ENCODE results near the gene MAMLD1. TPM values are rescaled to one million over a fixed set of nuclear protein-coding genes. Genes with fewer than 3 reads are reported as not detected.

Gene MAMLD1
- total and polyA plus RNA-seq, 2 of the 8 experiments (the other 6 are each of a cell fraction or from before 2014, with no cell fraction given): 0.09 to 0.26 TPM

DNA sequence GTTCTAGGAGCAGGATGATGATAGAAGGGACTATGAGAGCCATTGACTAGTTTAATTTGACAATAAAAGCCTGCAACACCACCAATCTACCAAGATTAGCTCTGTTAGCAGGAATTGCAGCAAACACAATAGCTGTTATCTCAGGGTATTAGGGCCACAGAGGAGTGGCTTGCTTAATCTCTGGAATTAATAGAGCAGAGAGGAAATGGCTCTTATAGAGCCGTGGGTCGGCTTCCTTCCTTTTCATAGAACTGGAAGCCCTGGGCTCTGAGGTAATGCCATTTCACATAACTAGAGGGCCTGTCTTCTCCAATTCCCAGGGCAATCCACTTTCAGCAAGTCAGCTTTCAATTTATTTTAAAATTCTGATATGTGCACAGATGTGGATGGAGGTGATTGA lies 83.0 kb downstream of the MAMLD1 start:
- no peak overlapping the region for H4K8ac ChIP-seq (ENCODE audit: extremely low read depth, insufficient read depth, low read length)
- no peak overlapping the region for H3K27ac ChIP-seq (ENCODE audit: low read depth, low read length)
- FAIRE-seq (no peak), DNase-seq (ENCODE audit: low read depth in 1 of 2, low spot score in 2 of 2) (no peak)
- H3K4me3 ChIP-seq (ENCODE audit: extremely low read depth in 1 of 4, insufficient read depth in 2 of 4, low read depth in 3 of 4, low read length in 4 of 4): no peak overlapping the region
- no peak overlapping the region for H3K56ac ChIP-seq (replicated peaks; ENCODE audit: insufficient read length, low read depth, low read length)
- H2BK15ac ChIP-seq (ENCODE audit: low read length): no peak overlapping the region
- no peak overlapping the region for H2BK20ac ChIP-seq (ENCODE audit: low read length)
- no peak overlapping the region for H3K18ac ChIP-seq (ENCODE audit: extremely low read depth, low read length)
- no CpG with 5 or more reads among the region's 2 CpGs for WGBS, 2 experiments (ENCODE audit: extremely low coverage in 1 of 2, insufficient coverage in 1 of 2, insufficient read length in 1 of 2, insufficient replicate concordance in 2 of 2, low coverage in 1 of 2, low lambda C conversion rate in 2 of 2, missing lambda C conversion rate in 1 of 2)
- H3K27me3 ChIP-seq (replicated peaks in 1 of 4; ENCODE audit: control insufficient read depth in 3 of 4, extremely low read depth in 1 of 4, insufficient read depth in 3 of 4, low read length in 3 of 4): no peaks in the 10 kb centered on the region
- H3K79me1 ChIP-seq (ENCODE audit: low read depth, low read length): no peaks in the 10 kb centered on the region
- no peaks in the 10 kb centered on the region for H3K79me2 ChIP-seq (ENCODE audit: control insufficient read depth in 1 of 2, insufficient read depth in 2 of 2, low read length in 2 of 2)
- no peak overlapping the region for H2AFZ ChIP-seq (ENCODE audit: low read length)
- H3K9ac ChIP-seq (replicated peaks in 1 of 4; ENCODE audit: extremely low read depth in 1 of 4, low read depth in 3 of 4, low read length in 3 of 4): no peak overlapping the region
- H3K36me3 ChIP-seq (ENCODE audit: control insufficient read depth in 2 of 4, insufficient read depth in 4 of 4, low read length in 3 of 4): no peaks in the 10 kb centered on the region
- ChIA-PET POLR2A (ENCODE audit: partially characterized antibody) (no interaction called here), CTCF (ENCODE audit: partially characterized antibody) (no interaction called here)
- no peak overlapping the region for H2BK12ac ChIP-seq (ENCODE audit: low read depth, low read length)
- H3K14ac ChIP-seq (ENCODE audit: insufficient read length): no peak overlapping the region
- H4K5ac ChIP-seq (ENCODE audit: insufficient read length, low read depth, low read length): no peak overlapping the region
- no peak overlapping the region for H3K4me2 ChIP-seq (ENCODE audit: insufficient read depth in 1 of 2, low read depth in 2 of 2, low read length in 2 of 2)
- no peak overlapping the region for H2BK120ac ChIP-seq (replicated peaks; ENCODE audit: low read depth, low read length)
- H2AK5ac ChIP-seq (ENCODE audit: low read depth, low read length): no peak overlapping the region
- H3K23ac ChIP-seq (ENCODE audit: insufficient read length): no peak overlapping the region
- H4K20me1 ChIP-seq (replicated peaks in 1 of 2; ENCODE audit: control insufficient read depth in 1 of 2, insufficient read depth in 2 of 2, low read length in 2 of 2): no peaks in the 10 kb centered on the region
- no peak overlapping the region for H3K4ac ChIP-seq (replicated peaks; ENCODE audit: insufficient read length, low read depth, low read length)
- H3K4me1 ChIP-seq (replicated peaks in 1 of 4; ENCODE audit: control insufficient read depth in 3 of 4, insufficient read depth in 4 of 4, low read length in 3 of 4): no peaks in the 10 kb centered on the region
- no peaks in the 10 kb centered on the region for H3K23me2 ChIP-seq (ENCODE audit: low read depth, low read length)
- no peak overlapping the region for H2BK5ac ChIP-seq (ENCODE audit: low read depth, low read length)
- no peak overlapping the region for H4K91ac ChIP-seq (replicated peaks; ENCODE audit: insufficient read length, low read length)
- H3K9me3 ChIP-seq (ENCODE audit: insufficient read depth in 2 of 2, low read depth in 1 of 2, low read length in 1 of 2): no peaks in the 10 kb centered on the region
- TF ChIP-seq CBX8 (IDR thresholded peaks at IDR 0.05; ENCODE audit: borderline replicate concordance, low read depth, low read length) (no peak), CBX5 (IDR thresholded peaks at IDR 0.05; ENCODE audit: low read depth, low read length) (no peak), RFX5 (IDR thresholded peaks at IDR 0.05; ENCODE audit: borderline replicate concordance, low read depth, low read length) (no peak), TBP (IDR thresholded peaks at IDR 0.05; ENCODE audit: low read depth, low read length) (no peak), TAF7 (optimal IDR thresholded peaks at IDR 0.05; ENCODE audit: borderline replicate concordance, low read depth, low read length) (no peak), SIN3A (conservative IDR thresholded peaks at IDR 0.05 in 1 of 2, IDR thresholded peaks at IDR 0.05 in 1 of 2; ENCODE audit: low read depth in 1 of 2, low read length in 2 of 2) (no peak), TAF1 (IDR thresholded peaks at IDR 0.05; ENCODE audit: low read depth, low read length) (no peak), RXRA (IDR thresholded peaks at IDR 0.05; ENCODE audit: insufficient read depth, low read depth, low read length) (no peak), ZNF274 (IDR thresholded peaks at IDR 0.05; ENCODE audit: borderline replicate concordance, extremely low read depth, low read length) (no peak), JUND (IDR thresholded peaks at IDR 0.05; ENCODE audit: low read length) (no peak), SUZ12 (IDR thresholded peaks at IDR 0.05; ENCODE audit: low read length) (no peak), GTF2F1 (IDR thresholded peaks at IDR 0.05; ENCODE audit: borderline replicate concordance, low read depth, low read length) (no peak), MAFK (IDR thresholded peaks at IDR 0.05; ENCODE audit: low read depth, low read length) (no peak), CREB1 (IDR thresholded peaks at IDR 0.05) (no peak), BACH1 (IDR thresholded peaks at IDR 0.05; ENCODE audit: low read length) (no peak)
- TF ChIP-seq, protein P1, sequence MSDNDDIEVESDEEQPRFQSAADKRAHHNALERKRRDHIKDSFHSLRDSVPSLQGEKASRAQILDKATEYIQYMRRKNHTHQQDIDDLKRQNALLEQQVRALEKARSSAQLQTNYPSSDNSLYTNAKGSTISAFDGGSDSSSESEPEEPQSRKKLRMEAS (IDR thresholded peaks at IDR 0.05): no peak
